Stimulated activated CD4-positive, alpha-beta T cell treated with anti-CD3 and anti-CD28 coated beads, TNF-alpha, amount 100 ng/mL, for 24 hours (primary cell): ENCODE measurements around the gene FAM50B.

Source experiments
- DNase-seq, 3 experiments: peaks; one replicate each; pipeline ENCODE4 v3.0.0-alpha.2; 2020; ENCODE audit warnings: low read depth in 3 of 3

Gene FAM50B

DNA sequence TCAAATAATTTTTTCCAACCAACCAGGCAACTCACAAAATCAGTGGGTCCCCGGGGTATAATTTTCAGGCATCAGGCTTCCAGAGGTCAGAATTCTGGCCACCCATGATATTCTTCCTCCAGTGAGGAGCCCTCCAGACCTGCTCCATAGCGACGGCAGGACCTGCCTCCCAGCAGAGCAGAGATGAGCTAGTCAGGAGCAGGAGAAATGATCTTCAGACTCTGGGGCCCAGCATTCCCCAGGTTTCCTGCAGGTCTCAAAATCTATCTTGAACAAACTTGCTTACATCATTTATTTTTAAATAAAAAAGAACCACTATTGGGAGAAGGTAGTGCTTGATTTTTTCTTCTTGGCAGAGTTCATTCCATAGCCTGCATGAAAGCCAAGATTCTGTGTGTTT lies 44.7 kb downstream of the FAM50B start:
- DNase-seq = no peak

DNA sequence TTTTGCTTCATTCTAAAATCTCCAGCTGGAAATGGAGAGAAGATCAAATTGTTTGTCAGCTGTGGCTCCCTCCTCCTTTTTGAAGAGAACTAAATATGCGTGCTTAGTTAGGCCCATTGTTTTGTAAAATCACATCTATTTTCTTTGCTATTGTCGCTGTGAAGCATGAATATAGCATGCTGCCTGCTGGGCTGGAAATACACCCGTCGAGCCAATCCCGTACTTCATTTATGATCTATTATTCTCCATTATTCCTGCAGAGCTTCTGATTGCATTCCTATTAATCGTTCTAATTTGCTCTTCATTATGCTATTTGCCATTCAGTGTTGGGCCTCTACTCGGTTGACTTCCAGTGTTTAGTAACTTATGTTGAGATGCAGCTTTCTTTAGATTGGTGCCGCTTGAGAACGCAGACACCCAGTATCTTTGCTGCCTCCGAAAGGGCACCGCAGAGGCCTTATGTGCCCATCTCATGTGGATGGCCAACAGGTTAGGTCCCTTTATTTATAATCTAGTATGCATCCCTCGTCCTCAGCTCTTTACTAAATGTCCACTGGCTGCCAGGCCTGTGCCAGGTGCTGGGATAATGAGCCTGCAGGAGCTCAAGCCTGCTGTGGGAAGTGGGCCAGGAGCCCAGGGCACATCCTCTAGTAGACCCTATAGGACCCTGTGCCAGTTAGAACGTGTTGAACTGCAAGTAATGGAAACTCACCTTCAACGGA lies 45.6 kb downstream of the FAM50B start:
- DNase-seq = no peak

DNA sequence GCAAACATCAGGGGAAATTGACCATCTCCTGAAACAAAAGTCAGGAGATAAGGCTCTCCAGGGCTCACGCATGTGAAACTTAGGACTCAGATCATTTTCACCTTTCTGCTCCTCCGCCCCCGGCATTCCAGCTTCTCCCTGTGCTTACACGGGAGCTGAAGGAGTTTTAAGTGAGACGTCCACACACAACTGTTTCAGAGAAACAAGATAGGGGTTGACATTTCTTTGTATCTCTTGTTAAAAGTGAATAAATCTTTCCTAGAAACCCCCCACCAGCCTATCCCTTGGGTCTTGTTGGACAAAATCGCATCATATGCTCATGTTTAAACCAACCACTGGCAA lies 46.1 kb downstream of the FAM50B start:
- no peak for DNase-seq

DNA sequence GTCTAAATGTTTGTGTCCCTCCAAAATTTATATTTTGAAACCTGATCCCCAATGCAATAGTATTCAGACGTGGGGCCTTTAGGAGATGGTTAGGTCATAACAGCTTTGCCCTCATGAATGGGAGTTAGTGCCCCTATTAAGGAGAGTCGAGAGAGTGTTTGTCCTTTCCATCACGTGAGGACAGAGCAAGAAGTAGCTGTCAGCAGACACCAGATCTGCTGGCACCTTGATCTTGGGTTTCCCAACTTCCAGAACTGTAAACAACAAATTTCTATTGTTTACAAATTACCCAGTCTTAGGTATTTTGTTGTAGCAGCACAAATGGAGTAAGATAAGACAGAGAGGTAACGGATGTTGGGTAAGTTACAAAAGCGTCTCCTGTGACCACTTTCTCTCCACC lies 46.6 kb downstream of the FAM50B start:
- no peak for DNase-seq

DNA sequence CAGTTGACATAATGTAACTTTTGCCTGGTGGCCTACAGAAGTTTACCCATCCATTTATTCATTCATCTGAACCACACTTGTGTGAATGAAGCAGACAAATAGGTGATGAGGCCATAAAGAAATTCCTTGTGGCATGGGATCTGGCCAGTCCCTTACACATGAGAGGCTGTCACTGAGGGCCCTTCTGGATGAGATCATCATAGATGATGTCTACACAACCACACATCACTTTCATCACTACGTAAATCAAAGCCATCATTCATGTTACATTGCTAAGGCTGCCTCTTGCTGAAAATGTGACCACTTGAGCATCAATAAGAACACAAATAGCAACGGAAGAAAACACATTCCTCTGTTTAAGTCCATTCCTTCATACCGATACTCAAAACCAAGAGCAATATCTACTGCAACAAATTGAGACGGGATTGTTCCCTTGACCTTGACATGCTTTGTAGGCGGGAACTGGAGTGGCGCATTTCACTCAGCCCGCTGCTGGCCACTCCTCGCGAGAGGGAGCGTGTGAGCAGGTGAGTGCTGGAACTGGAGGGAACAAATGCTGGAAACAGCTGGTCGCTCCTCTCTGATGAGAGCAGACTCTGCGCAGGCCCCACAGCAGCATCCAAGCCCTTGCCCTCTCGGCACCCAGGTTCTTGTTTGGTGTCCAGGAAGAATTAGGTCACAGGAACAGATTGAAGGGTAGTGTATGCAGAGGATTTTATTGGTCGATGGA lies 49.3 kb downstream of the FAM50B start:
- no peak for DNase-seq

DNA sequence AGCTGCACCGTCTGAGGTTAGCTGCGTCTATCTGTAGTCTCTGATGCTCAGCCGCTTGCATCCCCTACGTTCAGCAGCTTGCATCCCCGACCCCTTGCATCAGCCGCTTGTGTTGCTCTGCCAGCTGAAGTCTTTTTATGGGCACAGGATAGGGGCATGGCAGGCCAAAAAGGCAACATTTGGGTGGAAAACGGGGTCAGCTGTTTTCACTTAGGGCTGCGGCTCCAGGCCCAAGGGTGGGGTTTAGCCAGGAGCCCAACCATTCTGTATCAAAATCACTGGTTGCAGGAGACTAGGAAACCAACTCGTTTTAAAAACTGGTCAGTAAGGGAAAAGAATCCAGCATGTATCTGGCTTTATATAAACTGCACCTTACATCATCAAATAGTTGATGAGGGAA lies 49.9 kb downstream of the FAM50B start:
- no peak for DNase-seq

DNA sequence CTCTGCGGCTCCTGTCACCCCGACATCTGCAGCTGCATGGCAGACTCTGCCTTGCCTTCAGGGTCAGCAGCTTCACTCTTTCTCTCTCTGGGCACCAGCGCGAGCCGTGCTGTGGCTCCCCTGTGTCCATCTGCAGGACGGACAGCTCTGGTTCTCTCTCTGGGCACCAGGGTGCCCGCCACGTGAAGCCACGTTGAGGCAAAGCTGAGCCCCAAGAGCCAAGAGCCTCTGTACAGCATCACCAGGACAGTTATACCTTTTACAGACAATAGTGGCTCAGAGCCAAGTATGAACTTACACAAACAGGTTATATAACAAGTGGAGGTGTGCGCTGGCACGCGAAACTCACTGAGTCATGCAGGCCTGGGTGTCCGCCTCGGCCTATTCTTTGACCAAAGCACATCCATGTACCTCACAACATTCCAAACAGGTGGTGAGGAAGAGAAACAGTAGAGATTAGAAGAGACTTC lies 50.8 kb downstream of the FAM50B start:
- DNase-seq = no peak
